Hematopoietic multipotent progenitor cell treated with erythropoietin and hydrocortisone succinate and interleukin-3 and kit ligand, for 17 days (in vitro differentiated cells): ENCODE results near the gene FBXO46.
"Not testable (repeated sequence)": the region's sequence is repeated elsewhere in the genome, so short reads cannot be mapped to it uniquely, and the experiment has no call there.

Experiments
- DNase-seq: peaks from one replicate; pipeline ENCODE4 v3.0.0-alpha.2; 2015; ENCODE audit warnings: low spot score

FBXO46 gene

GRCh38 chr19:45728683-45729082 is 2.0 kb downstream of the FBXO46 start:
- not testable (repeated sequence) for DNase-seq

GRCh38 chr19:45720065-45720464 is 10.6 kb downstream of the FBXO46 start:
- not testable (repeated sequence) for DNase-seq

GRCh38 chr19:45717983-45718650 is 12.6 kb downstream of the FBXO46 start:
- no peak for DNase-seq

DNA sequence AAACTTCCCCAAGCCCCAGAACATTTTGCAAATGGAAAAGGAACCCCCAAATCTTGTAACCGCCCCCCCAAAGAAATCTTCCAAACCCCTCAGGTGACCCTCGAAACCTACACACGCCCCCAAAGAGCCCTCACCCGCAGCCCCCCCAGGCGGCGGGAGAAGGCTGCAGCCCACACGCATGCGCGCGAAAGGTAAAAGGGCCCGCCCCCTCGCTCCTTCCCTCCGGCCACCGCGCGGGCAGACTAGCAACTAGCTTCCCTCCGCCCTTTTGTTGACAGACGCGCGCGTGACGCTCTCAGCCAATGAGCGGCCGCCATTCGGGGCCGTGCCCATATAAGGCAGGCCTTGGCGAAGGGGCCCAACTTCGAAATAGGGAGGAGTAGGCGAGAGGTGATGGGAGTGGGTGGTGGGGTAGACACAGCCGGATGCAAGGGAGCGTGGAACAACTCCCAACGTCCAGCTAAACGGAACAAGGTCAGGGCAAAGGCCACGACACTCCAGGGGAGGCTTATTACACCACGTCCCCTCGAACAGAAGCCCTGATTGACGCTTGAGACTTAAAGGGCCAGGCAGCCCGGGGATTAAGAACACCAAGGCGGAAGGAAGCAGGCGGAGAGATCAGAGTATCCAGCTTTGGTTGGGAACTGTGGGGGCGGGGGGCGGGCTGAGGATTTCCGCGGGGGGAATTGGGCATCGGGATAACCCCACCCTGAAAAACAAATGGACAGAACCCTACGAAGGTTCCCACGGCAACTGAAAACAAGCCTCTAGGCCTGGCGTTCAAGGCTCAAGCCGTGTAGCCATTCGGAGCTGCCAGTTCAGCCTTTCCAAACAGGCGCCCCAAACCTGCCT is 13.3 kb downstream of the FBXO46 start:
- peak; percentile 96 for DNase-seq

- DNase-seq = no peak
Observed at GRCh38 chr19:45716359-45717130, 14.2 kb downstream of the FBXO46 start.

DNA sequence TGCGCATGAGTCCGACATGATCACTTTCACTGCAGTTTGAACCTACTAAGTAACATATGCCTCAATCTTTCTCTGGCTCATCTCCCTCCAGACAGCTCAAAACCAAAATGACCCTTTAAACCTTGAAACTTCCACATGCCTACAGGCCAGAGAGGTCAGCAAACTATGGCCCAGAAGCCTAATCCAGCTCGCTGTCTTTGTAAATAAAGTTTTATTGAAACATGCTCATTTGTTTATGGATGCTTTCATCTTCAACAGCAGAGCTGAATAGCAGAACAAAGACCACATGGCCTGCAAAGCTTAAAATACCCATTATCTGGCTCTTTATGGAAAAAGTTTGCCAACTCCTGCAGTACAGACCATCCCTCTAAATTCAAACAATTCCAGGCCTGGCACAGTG is 15.6 kb downstream of the FBXO46 start:
- DNase-seq = no peak

- DNase-seq = no peak
Observed at GRCh38 chr19:45713141-45713540, 17.6 kb downstream of the FBXO46 start.

DNA sequence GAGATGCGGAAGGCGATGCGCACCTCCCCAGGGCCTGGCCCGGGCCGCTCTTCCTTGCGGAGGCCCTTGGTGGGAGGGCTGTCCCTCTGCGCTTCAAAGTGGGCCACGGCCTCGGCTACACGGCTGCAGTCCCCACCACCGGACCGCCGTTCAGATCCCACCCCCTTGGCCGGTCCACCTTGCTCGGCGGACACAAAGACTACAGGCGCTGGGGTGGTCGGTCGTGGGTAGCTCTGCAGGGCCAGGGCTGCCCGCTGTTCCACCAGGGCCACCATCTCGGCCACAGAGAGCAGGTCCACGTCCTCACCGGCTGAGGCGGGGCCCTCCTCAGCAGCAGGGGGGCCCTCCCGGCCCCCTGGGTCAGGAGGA is 18.0 kb downstream of the FBXO46 start:
- DNase-seq = no peak

- no peak for DNase-seq
Observed at GRCh38 chr19:45711851-45712698, 18.6 kb downstream of the FBXO46 start.

DNA sequence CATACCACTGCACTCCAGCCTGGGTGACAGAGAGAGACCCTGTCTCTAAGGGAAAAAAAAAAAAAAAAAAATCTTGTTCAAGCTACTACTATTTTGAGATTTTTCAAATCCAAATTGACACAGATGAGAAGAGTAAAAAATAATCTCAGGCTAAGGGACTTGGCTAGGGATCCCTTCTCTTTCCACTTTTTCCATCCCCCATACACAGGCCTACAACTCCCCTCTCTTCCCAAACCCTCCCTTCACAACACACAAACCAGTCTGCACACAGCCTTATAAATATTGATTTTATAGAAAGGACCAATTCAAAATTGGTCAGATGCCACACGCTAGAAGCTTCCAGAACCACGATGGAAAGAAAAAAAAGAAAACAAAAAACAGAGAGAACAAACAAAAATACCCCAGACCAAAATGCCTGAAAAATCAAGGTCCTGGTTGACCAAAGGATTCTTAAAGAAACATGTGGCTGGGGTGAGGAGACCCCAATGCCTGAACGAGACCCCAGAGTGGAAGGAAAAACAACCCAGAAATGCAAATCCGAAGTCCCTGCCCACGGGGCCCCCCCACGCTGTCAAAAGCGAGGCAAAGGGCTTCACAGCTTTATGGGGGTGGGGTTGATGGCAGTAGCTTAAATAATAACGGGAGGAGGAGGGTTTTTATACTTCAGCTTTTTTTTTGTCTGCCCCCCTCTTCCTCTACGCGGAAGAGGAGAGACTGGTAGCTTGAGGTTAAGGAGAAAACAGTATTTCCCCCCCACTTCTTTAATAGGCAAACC is 20.2 kb downstream of the FBXO46 start:
- DNase-seq = no peak

- no peak for DNase-seq
Observed at GRCh38 chr19:45705710-45706415, 24.8 kb downstream of the FBXO46 start.

GRCh38 chr19:45705115-45705514 is 25.6 kb downstream of the FBXO46 start:
- DNase-seq = no peak

GRCh38 chr19:45701676-45702075 is 29.0 kb downstream of the FBXO46 start:
- DNase-seq = no peak

DNA sequence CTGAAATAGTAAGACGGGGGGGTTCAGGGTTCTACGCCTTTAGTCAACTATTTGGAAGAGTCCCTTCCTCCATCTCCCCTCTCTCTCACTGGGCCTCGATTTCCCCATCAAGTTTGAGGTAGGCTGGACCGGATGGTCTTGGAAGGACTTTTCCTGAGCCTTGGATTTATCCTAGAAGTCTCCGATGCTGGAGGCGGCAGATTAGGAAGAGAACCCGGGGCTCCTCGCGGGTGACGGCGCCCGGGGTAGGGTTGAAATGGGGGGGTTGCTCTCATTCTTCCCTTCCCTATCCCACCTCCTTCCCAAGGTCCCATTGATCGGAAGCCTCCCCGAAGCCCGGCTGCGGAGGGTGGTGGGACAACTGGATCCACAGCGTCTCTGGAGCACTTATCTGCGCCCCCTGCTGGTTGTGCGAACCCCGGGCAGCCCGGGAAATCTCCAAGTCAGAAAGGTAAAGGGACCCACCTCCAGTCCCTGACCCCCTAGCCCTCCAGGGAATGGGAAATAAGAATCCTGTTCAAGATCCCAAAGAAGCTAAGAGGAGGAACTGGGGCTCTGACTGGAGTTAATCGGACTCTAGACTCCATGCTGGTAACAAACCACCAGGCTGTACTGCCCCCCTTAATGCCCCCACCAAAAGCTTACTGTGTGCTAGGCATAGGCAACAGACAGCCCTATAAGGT is 37.4 kb downstream of the FBXO46 start:
- DNase-seq = peak; percentile 73

DNA sequence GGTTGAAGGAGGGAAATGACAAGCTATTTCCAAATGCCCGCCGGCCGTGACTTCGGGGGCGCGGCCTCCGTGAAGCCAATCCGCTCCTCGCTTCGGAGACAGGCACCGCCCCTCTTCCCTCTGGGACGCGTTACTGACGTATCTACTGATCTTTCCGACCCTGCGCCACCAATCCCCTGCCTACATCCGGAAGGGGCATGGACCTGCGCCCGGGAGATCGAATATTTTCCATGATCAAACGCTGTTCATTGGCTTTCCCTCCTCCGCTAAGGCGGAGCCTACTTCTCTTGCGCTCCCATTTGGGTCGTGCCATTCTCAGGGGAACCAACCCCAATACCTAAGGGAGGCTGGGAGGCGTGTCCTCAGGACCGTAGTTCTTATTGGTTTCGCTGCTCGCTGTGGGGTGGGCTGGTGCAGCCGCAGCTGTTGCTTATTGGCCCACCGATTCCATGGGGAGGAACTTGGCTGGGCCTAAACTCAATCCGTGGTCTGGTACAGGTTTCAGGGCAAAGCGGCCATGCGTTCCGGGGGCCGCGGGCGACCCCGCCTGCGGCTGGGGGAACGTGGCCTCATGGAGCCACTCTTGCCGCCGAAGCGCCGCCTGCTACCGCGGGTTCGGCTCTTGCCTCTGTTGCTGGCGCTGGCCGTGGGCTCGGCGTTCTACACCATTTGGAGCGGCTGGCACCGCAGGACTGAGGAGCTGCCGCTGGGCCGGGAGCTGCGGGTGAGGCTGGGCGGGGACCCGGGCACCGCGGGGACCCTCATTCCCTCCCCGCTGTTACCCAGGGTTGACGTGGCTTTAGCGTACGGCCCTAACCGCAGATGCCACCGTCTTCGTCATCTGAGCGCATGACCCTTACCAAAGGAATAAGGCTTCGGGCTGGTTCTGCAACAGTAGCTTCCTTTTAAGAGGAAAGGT is 38.2 kb downstream of the FBXO46 start, which contains the start of gene QPCTL:
Gene QPCTL, plus strand, starts transcription at position 480 of the 919 bp plus-strand sequence. Its CDS starts 38 bp downstream, at position 518.
- DNase-seq = peak; percentile 96

GRCh38 chr19:45691516-45692186 is 39.0 kb downstream of the FBXO46 start, which contains the start of gene SNRPD2:
TSS of gene SNRPD2 (minus strand) at chr19:45691953. CDS start at chr19:45691888, 65 bp downstream.
- DNase-seq = peak; percentile 97

DNA sequence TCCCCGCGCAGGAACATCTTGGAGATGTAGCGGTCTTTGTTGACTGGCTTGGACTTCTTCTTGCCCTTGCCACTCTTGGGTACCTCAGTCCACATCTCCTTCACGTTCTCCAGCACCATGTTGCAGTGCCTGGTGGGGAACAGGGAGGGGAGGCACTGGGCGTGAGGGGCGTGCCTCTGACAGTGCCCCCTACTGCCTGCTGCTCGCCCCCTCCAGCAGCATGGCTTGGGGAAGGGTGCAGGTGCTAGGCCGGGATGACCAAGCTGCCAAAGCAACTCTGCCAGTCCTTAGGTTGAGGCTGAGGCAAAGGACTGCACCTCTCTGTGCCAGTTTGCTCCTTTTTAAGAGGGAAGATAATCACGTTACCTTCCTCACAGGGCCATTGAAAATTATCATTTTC is 43.1 kb downstream of the FBXO46 start:
- DNase-seq = no peak

- DNase-seq = not testable (repeated sequence)
Observed at GRCh38 chr19:45685045-45685444, 45.7 kb downstream of the FBXO46 start.
